Measurements from ENCODE around the gene CTNNA1. TPM values are rescaled to one million over a fixed set of nuclear protein-coding genes. Genes with fewer than 3 reads are reported as not detected.
"Not testable (repeated sequence)": the region's sequence is repeated elsewhere in the genome, so short reads cannot be mapped to it uniquely, and the experiment has no call there.

The CTNNA1 gene
- total RNA-seq, 2 donors from 2014 or later = 266 to 322 TPM

- H3K27ac ChIP-seq = peak overlapping the region; percentile 78 to 80
- ATAC-seq (ENCODE audit: insufficient number of reproducible peaks, low FRiP score, low read depth) = no peak
- no peaks in the 10 kb centered on the region for H3K27me3 ChIP-seq (replicated peaks; ENCODE audit: insufficient read depth)
- peak; percentile 6 for TF ChIP-seq CTCF (IDR thresholded peaks at IDR 0.05)
- peaks cover 3 to 14% of the 10 kb centered on the region in 2 donors for H3K4me1 ChIP-seq (ENCODE audit: control insufficient read depth in 1 of 2, low read depth in 2 of 2)
- no peaks in the 10 kb centered on the region for H3K9me3 ChIP-seq
- H3K4me3 ChIP-seq = peak overlapping the region; percentile 52
- no peaks in the 10 kb centered on the region for H3K36me3 ChIP-seq
- DNase-seq (ENCODE audit: low spot score) = peak; percentile 3
Measured at GRCh38 chr5:138725153-138725817, 27.9 kb upstream of the CTNNA1 start.

- peaks cover 3 to 14% of the 10 kb centered on the region in 2 donors for H3K4me1 ChIP-seq (ENCODE audit: control insufficient read depth in 1 of 2, low read depth in 2 of 2)
- peak overlapping the region; percentile 52 for H3K4me3 ChIP-seq
- peak; percentile 5 for TF ChIP-seq CTCF (IDR thresholded peaks at IDR 0.05)
- H3K27ac ChIP-seq = peak overlapping the region; percentile 78 to 80
- DNase-seq (ENCODE audit: low spot score) (no peak), ATAC-seq (ENCODE audit: insufficient number of reproducible peaks, low FRiP score, low read depth) (no peak)
- no peaks in the 10 kb centered on the region for H3K36me3 ChIP-seq
- no peaks in the 10 kb centered on the region for H3K9me3 ChIP-seq
- no peaks in the 10 kb centered on the region for H3K27me3 ChIP-seq (replicated peaks; ENCODE audit: insufficient read depth)
Measured at GRCh38 chr5:138725818-138726416, 27.3 kb upstream of the CTNNA1 start.

- Histone ChIP-seq H3K4me3 (no peak overlapping the region), H3K36me3 (no peaks in the 10 kb centered on the region), H3K27me3 (replicated peaks; ENCODE audit: insufficient read depth) (no peaks in the 10 kb centered on the region), H3K9me3 (no peaks in the 10 kb centered on the region), H3K27ac (no peak overlapping the region), H3K4me1 (ENCODE audit: control insufficient read depth in 1 of 2, low read depth in 2 of 2) (peaks cover 3 to 14% of the 10 kb centered on the region in 2 donors)
- DNase-seq (ENCODE audit: low spot score) (no peak), ATAC-seq (ENCODE audit: insufficient number of reproducible peaks, low FRiP score, low read depth) (no peak)
- no peak for TF ChIP-seq CTCF (IDR thresholded peaks at IDR 0.05)
Measured at GRCh38 chr5:138726848-138727247, 26.4 kb upstream of the CTNNA1 start.

- H3K9me3 ChIP-seq; H3K27me3 ChIP-seq (replicated peaks; ENCODE audit: insufficient read depth); H3K4me3 ChIP-seq; H3K27ac ChIP-seq; DNase-seq (ENCODE audit: low spot score); H3K36me3 ChIP-seq; H3K4me1 ChIP-seq (ENCODE audit: control insufficient read depth in 1 of 2, low read depth in 2 of 2); ATAC-seq (ENCODE audit: insufficient number of reproducible peaks, low FRiP score, low read depth): not testable (repeated sequence)
Measured at GRCh38 chr5:138730496-138730895, 22.7 kb upstream of the CTNNA1 start.

GRCh38 chr5:138732466-138732865 is 20.8 kb upstream of the CTNNA1 start:
- Histone ChIP-seq H3K4me1 (ENCODE audit: control insufficient read depth in 1 of 2, low read depth in 2 of 2) (no peaks in the 10 kb centered on the region), H3K4me3 (no peak overlapping the region), H3K9me3 (no peaks in the 10 kb centered on the region), H3K27me3 (replicated peaks; ENCODE audit: insufficient read depth) (no peaks in the 10 kb centered on the region), H3K27ac (no peak overlapping the region), H3K36me3 (no peaks in the 10 kb centered on the region)
- no peak for DNase-seq (ENCODE audit: low spot score)
- ATAC-seq (ENCODE audit: insufficient number of reproducible peaks, low FRiP score, low read depth) = no peak
- TF ChIP-seq CTCF (IDR thresholded peaks at IDR 0.05) = no peak

All from thoracic aorta (tissue), 2 donors.